HL-60 (cell line): ENCODE measurements around the gene CDHR3.

Experiments
- DNase-seq, 2 experiments: peaks; one replicate each; pipeline ENCODE4 v3.0.0-alpha.2; 2010 to 2020; ENCODE audit warnings: low read depth in 1 of 2, low spot score in 1 of 2
- H3K27ac ChIP-seq: fragments of 250-450 bp; sonication (Bioruptor Pico); replicated peaks from 2 replicates; pipeline ENCODE4 v1.5.1; 2020; ENCODE audit warnings: mild to moderate bottlenecking, moderate library complexity
- H3K27me3 ChIP-seq: fragments of 250-450 bp; sonication (Bioruptor Pico); 2 replicates; pipeline ENCODE4 v1.5.1; 2021; ENCODE audit warnings: mild to moderate bottlenecking, moderate library complexity; ENCODE audit not compliant: insufficient read depth, poor library complexity, severe bottlenecking
- H3K4me3 ChIP-seq: replicated peaks from 2 replicates; pipeline ENCODE4 v1.5.1; 2011; ENCODE audit warnings: mild to moderate bottlenecking, control low read depth, low read length; ENCODE audit not compliant: insufficient read depth
- CTCF ChIP-seq: IDR thresholded peaks from one replicate; pipeline ENCODE4 v1.5.1; 2011; ENCODE audit warnings: low read length, control low read depth, inconsistent platforms; ENCODE audit not compliant: insufficient read depth
- GABPA ChIP-seq: IDR thresholded peaks from 2 replicates; pipeline ENCODE4 v1.6.1; 2012; ENCODE audit warnings: low read depth
- POLR2AphosphoS5 ChIP-seq: IDR thresholded peaks from 2 replicates; pipeline ENCODE4 v1.6.1; 2012; ENCODE audit warnings: low read depth
- SPI1 ChIP-seq: IDR thresholded peaks from 2 replicates; pipeline ENCODE4 v1.6.1; 2012; ENCODE audit warnings: low read depth, mild to moderate bottlenecking, borderline replicate concordance
- TF ChIP-seq, protein P1 (sequence below): IDR thresholded peaks from 2 replicates; pipeline ENCODE4 v1.6.1; 2012; ENCODE audit warnings: low read depth; ENCODE audit not compliant: insufficient replicate concordance

CDHR3 gene

GRCh38 chr7:105935250-105935649, 27.8 kb upstream of the CDHR3 start:
- Histone ChIP-seq H3K27me3 (no peaks in the 10 kb centered on the region), H3K4me3 (no peak overlapping the region), H3K27ac (no peak overlapping the region)
- no peak for DNase-seq
- TF ChIP-seq CTCF (no peak), POLR2AphosphoS5 (no peak), SPI1 (no peak), GABPA (no peak)
- TF ChIP-seq, protein P1, sequence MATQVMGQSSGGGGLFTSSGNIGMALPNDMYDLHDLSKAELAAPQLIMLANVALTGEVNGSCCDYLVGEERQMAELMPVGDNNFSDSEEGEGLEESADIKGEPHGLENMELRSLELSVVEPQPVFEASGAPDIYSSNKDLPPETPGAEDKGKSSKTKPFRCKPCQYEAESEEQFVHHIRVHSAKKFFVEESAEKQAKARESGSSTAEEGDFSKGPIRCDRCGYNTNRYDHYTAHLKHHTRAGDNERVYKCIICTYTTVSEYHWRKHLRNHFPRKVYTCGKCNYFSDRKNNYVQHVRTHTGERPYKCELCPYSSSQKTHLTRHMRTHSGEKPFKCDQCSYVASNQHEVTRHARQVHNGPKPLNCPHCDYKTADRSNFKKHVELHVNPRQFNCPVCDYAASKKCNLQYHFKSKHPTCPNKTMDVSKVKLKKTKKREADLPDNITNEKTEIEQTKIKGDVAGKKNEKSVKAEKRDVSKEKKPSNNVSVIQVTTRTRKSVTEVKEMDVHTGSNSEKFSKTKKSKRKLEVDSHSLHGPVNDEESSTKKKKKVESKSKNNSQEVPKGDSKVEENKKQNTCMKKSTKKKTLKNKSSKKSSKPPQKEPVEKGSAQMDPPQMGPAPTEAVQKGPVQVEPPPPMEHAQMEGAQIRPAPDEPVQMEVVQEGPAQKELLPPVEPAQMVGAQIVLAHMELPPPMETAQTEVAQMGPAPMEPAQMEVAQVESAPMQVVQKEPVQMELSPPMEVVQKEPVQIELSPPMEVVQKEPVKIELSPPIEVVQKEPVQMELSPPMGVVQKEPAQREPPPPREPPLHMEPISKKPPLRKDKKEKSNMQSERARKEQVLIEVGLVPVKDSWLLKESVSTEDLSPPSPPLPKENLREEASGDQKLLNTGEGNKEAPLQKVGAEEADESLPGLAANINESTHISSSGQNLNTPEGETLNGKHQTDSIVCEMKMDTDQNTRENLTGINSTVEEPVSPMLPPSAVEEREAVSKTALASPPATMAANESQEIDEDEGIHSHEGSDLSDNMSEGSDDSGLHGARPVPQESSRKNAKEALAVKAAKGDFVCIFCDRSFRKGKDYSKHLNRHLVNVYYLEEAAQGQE = no peak

- no peak overlapping the region for H3K27ac ChIP-seq
- TF ChIP-seq POLR2AphosphoS5 (no peak), CTCF (no peak), SPI1 (no peak), GABPA (no peak)
- TF ChIP-seq, protein P1 = no peak
These were observed 25.7 kb upstream of the CDHR3 start for GRCh38 chr7:105937411-105937810.

GRCh38 chr7:105940109-105940508, 23.0 kb upstream of the CDHR3 start:
- no peak for DNase-seq
- TF ChIP-seq SPI1 (no peak), CTCF (no peak), GABPA (no peak), POLR2AphosphoS5 (no peak)
- TF ChIP-seq, protein P1 = no peak
- Histone ChIP-seq H3K27me3 (no peaks in the 10 kb centered on the region), H3K27ac (no peak overlapping the region), H3K4me3 (no peak overlapping the region)

More at GRCh38 chr7:105937411-105937810, 25.7 kb upstream of the CDHR3 start:
- Histone ChIP-seq H3K27me3 (no peaks in the 10 kb centered on the region), H3K4me3 (no peak overlapping the region)
- DNase-seq = no peak
